GM19395 (cell line): ENCODE data around the gene RAPGEF1.

Experiments
- ATAC-seq: cut with Tn5 transposase; IDR thresholded peaks from one replicate; pipeline ENCODE4 v1.9.1; 2021; ENCODE audit warnings: mild to moderate bottlenecking, moderate library complexity; ENCODE audit not compliant: unreplicated experiment

The RAPGEF1 gene

GRCh38 chr9:131591845-131592208, 148.0 kb downstream of the RAPGEF1 start:
- no peak for ATAC-seq

- ATAC-seq, result no peak
Measured at GRCh38 chr9:131590907-131591844, 148.7 kb downstream of the RAPGEF1 start.

GRCh38 chr9:131590449-131590848, 149.4 kb downstream of the RAPGEF1 start:
- ATAC-seq, result no peak

- ATAC-seq, result no peak
Measured at GRCh38 chr9:131589993-131590392, 149.9 kb downstream of the RAPGEF1 start.

- no peak for ATAC-seq
Measured at GRCh38 chr9:131589124-131589711, 150.7 kb downstream of the RAPGEF1 start.

GRCh38 chr9:131588396-131588795, 151.5 kb downstream of the RAPGEF1 start:
- no peak for ATAC-seq

- ATAC-seq, result no peak
Measured at GRCh38 chr9:131587906-131588305, 152.0 kb downstream of the RAPGEF1 start.

- ATAC-seq, result no peak
Measured at GRCh38 chr9:131587331-131587730, 152.5 kb downstream of the RAPGEF1 start.

GRCh38 chr9:131585375-131585774, 154.5 kb downstream of the RAPGEF1 start:
- no peak for ATAC-seq

- ATAC-seq, result no peak
Measured at GRCh38 chr9:131584858-131585257, 155.0 kb downstream of the RAPGEF1 start.

GRCh38 chr9:131583836-131584555, 155.9 kb downstream of the RAPGEF1 start:
- ATAC-seq, result no peak

GRCh38 chr9:131583337-131583645, 156.6 kb downstream of the RAPGEF1 start:
- ATAC-seq, result no peak

- ATAC-seq, result no peak
Measured at GRCh38 chr9:131582466-131583336, 157.2 kb downstream of the RAPGEF1 start.

GRCh38 chr9:131582056-131582455, 157.8 kb downstream of the RAPGEF1 start:
- ATAC-seq, result no peak

GRCh38 chr9:131580358-131580757, 159.5 kb downstream of the RAPGEF1 start:
- ATAC-seq, result no peak

- ATAC-seq, result no peak
Measured at GRCh38 chr9:131579789-131580211, 160.1 kb downstream of the RAPGEF1 start.

- peak; percentile 74 for ATAC-seq
Measured at GRCh38 chr9:131578731-131579504, 161.0 kb downstream of the RAPGEF1 start.

- ATAC-seq, result no peak
Measured at GRCh38 chr9:131578021-131578420, 161.9 kb downstream of the RAPGEF1 start.

GRCh38 chr9:131577005-131578000, 162.6 kb downstream of the RAPGEF1 start:
- ATAC-seq, result no peak
